ENCODE data around the gene TRAF3IP3.
"Not testable (repeated sequence)": the region's sequence is repeated elsewhere in the genome, so short reads cannot be mapped to it uniquely, and the experiment has no call there.

The TRAF3IP3 gene

GRCh38 chr1:209769171-209769904 is 13.5 kb downstream of the TRAF3IP3 start:
- DNase-seq, result no peak

GRCh38 chr1:209769971-209770370 is 14.1 kb downstream of the TRAF3IP3 start:
- no peak for DNase-seq

GRCh38 chr1:209770636-209771415 is 15.0 kb downstream of the TRAF3IP3 start:
- no peak for DNase-seq

- no peak for DNase-seq
These were observed 16.3 kb downstream of the TRAF3IP3 start for GRCh38 chr1:209772126-209772525.

GRCh38 chr1:209774592-209774991 is 18.7 kb downstream of the TRAF3IP3 start:
- DNase-seq, result no peak

- DNase-seq, result no peak
These were observed 19.8 kb downstream of the TRAF3IP3 start for GRCh38 chr1:209775678-209776077.

- DNase-seq, result no peak
These were observed 21.7 kb downstream of the TRAF3IP3 start for GRCh38 chr1:209777587-209777986.

GRCh38 chr1:209778102-209778501 is 22.2 kb downstream of the TRAF3IP3 start:
- no peak for DNase-seq

GRCh38 chr1:209780268-209780667 is 24.4 kb downstream of the TRAF3IP3 start:
- DNase-seq, result no peak

- DNase-seq, result no peak
These were observed 27.5 kb downstream of the TRAF3IP3 start for GRCh38 chr1:209783386-209783785.

- DNase-seq, result peak; percentile 98
These were observed 28.7 kb downstream of the TRAF3IP3 start, which contains the start of gene C1orf74 for GRCh38 chr1:209784265-209785169. TSS of gene C1orf74 (minus strand) at chr1:209784559. CDS start at chr1:209783634, 925 bp downstream.

- no peak for DNase-seq
These were observed 29.7 kb downstream of the TRAF3IP3 start for GRCh38 chr1:209785592-209785991.

GRCh38 chr1:209786146-209786545 is 30.3 kb downstream of the TRAF3IP3 start:
- DNase-seq, result no peak

GRCh38 chr1:209787551-209787950 is 31.7 kb downstream of the TRAF3IP3 start:
- no peak for DNase-seq

- DNase-seq, result no peak
These were observed 33.4 kb downstream of the TRAF3IP3 start for GRCh38 chr1:209789245-209789644.

GRCh38 chr1:209790286-209791193 is 34.7 kb downstream of the TRAF3IP3 start:
- no peak for DNase-seq

- no peak for DNase-seq
These were observed 36.1 kb downstream of the TRAF3IP3 start for GRCh38 chr1:209791920-209792319.

GRCh38 chr1:209793711-209794110 is 37.9 kb downstream of the TRAF3IP3 start:
- not testable (repeated sequence) for DNase-seq

- DNase-seq, result no peak
These were observed 42.3 kb downstream of the TRAF3IP3 start for GRCh38 chr1:209797978-209798639.

GRCh38 chr1:209800984-209801834 is 45.4 kb downstream of the TRAF3IP3 start:
- no peak for DNase-seq
